Mesenchymal stem cell (in vitro differentiated cells and primary cell): ENCODE data around the gene TRAP1. TPM values are rescaled to one million over a fixed set of nuclear protein-coding genes. Genes with fewer than 3 reads are reported as not detected.

Experiments used
- DNase-seq: peaks from one replicate; pipeline ENCODE4 v3.0.0-alpha.2; 2013
- H2AFZ ChIP-seq: one replicate; pipeline ENCODE4 v1.6.1; 2013; ENCODE audit warnings: low read depth, mild to moderate bottlenecking, control low read depth, inconsistent platforms, low read length, moderate library complexity
- H2AK5ac ChIP-seq: 2 replicates; pipeline ENCODE4 v1.6.1; 2013; ENCODE audit warnings: low read length, moderate library complexity, mild to moderate bottlenecking, inconsistent platforms; ENCODE audit not compliant: severe bottlenecking
- H2BK120ac ChIP-seq: one replicate; pipeline ENCODE4 v1.6.1; 2013; ENCODE audit warnings: low read depth, mild to moderate bottlenecking, inconsistent platforms, low read length, moderate library complexity
- H2BK12ac ChIP-seq, 2 experiments: one replicate each; pipeline ENCODE4 v1.6.1; 2013; ENCODE audit warnings: inconsistent platforms in 2 of 2, low read length in 2 of 2, mild to moderate bottlenecking in 2 of 2, moderate library complexity in 2 of 2, control low read depth in 1 of 2
- H2BK15ac ChIP-seq: one replicate; pipeline ENCODE4 v1.6.1; 2013; ENCODE audit warnings: mild to moderate bottlenecking, low read depth, inconsistent platforms; ENCODE audit not compliant: poor library complexity, severe bottlenecking
- H2BK5ac ChIP-seq: 2 replicates; pipeline ENCODE4 v1.6.1; 2013; ENCODE audit warnings: low read depth, mild to moderate bottlenecking, low read length, control low read depth, inconsistent platforms; ENCODE audit not compliant: poor library complexity, severe bottlenecking
- H3K14ac ChIP-seq, 2 experiments: one replicate each; pipeline ENCODE4 v1.6.1; 2013; ENCODE audit warnings: inconsistent platforms in 2 of 2, low read length in 2 of 2, control low read depth in 1 of 2, mild to moderate bottlenecking in 1 of 2, moderate library complexity in 1 of 2
- H3K18ac ChIP-seq, 2 experiments: one replicate each; pipeline ENCODE4 v1.6.1; 2013; ENCODE audit warnings: inconsistent platforms in 2 of 2, low read length in 2 of 2, control low read depth in 1 of 2, low read depth in 1 of 2, mild to moderate bottlenecking in 1 of 2
- H3K23ac ChIP-seq, 2 experiments: one replicate each; pipeline ENCODE4 v1.6.1; 2013; ENCODE audit warnings: inconsistent platforms in 2 of 2, low read length in 2 of 2, mild to moderate bottlenecking in 2 of 2, moderate library complexity in 2 of 2, control low read depth in 1 of 2
- H3K27ac ChIP-seq: 2 replicates; pipeline ENCODE4 v1.5.1; 2013; ENCODE audit warnings: mild to moderate bottlenecking, moderate library complexity, low read length, control low read depth, inconsistent platforms; ENCODE audit not compliant: poor library complexity, severe bottlenecking
- H3K27me3 ChIP-seq, 2 experiments: 2 replicates each; pipeline versions ENCODE4 v1.6.1 to v1.7.0; 2013; ENCODE audit warnings: low read length in 2 of 2, mild to moderate bottlenecking in 2 of 2, moderate library complexity in 2 of 2, control low read depth in 1 of 2, inconsistent platforms in 1 of 2; ENCODE audit not compliant: control insufficient read depth in 1 of 2, insufficient read depth in 1 of 2
- H3K36me3 ChIP-seq, 2 experiments: 2 replicates each; pipeline versions ENCODE4 v1.6.1 to v1.7.0; 2013; ENCODE audit warnings: low read length in 2 of 2, control low read depth in 1 of 2, inconsistent platforms in 1 of 2, low read depth in 1 of 2, mild to moderate bottlenecking in 1 of 2; ENCODE audit not compliant: insufficient read depth in 2 of 2, control insufficient read depth in 1 of 2
- H3K4ac ChIP-seq, 2 experiments: one replicate each; pipeline ENCODE4 v1.6.1; 2013; ENCODE audit warnings: inconsistent platforms in 2 of 2, low read length in 2 of 2, mild to moderate bottlenecking in 2 of 2, moderate library complexity in 2 of 2, control low read depth in 1 of 2, low read depth in 1 of 2
- H3K4me1 ChIP-seq: 2 replicates; pipeline ENCODE4 v1.6.1; 2013; ENCODE audit warnings: low read depth, low read length, control low read depth; ENCODE audit not compliant: control insufficient read depth, insufficient read depth
- H3K4me2 ChIP-seq: 2 replicates; pipeline ENCODE4 v1.6.1; 2013; ENCODE audit warnings: low read length, mild to moderate bottlenecking, inconsistent platforms; ENCODE audit not compliant: poor library complexity, severe bottlenecking
- H3K4me3 ChIP-seq, 2 experiments: 2 replicates each; pipeline versions ENCODE4 v1.5.1 to v1.7.0; 2013; ENCODE audit warnings: low read length in 2 of 2, mild to moderate bottlenecking in 2 of 2, control low read depth in 1 of 2, low read depth in 1 of 2; ENCODE audit not compliant: insufficient read depth in 1 of 2
- H3K79me1 ChIP-seq: replicated peaks from 2 replicates; pipeline ENCODE4 v1.6.1; 2013; ENCODE audit warnings: mild to moderate bottlenecking, control low read depth, low read length, inconsistent platforms; ENCODE audit not compliant: poor library complexity, severe bottlenecking
- H3K9ac ChIP-seq: 2 replicates; pipeline ENCODE4 v1.7.0; 2013; ENCODE audit warnings: mild to moderate bottlenecking, low read length, moderate library complexity
- H3K9me3 ChIP-seq: 2 replicates; pipeline ENCODE4 v1.7.0; 2013; ENCODE audit warnings: mild to moderate bottlenecking, low read length; ENCODE audit not compliant: control insufficient read depth
- H4K8ac ChIP-seq: one replicate; pipeline ENCODE4 v1.6.1; 2013; ENCODE audit warnings: inconsistent platforms, mild to moderate bottlenecking, low read length, moderate library complexity
- H4K91ac ChIP-seq: one replicate; pipeline ENCODE4 v1.6.1; 2013; ENCODE audit warnings: mild to moderate bottlenecking, low read length, inconsistent platforms
- WGBS: methylation state at CpG from one replicate; pipeline ENCODE4 v1.1.7; 2013; ENCODE audit warnings: mixed read lengths; 5-methylcytosine and 5-hydroxymethylcytosine counted together
- polyA plus RNA-seq, 2 experiments: library from polyadenylated mRNA; stranded (reverse); fragments of 200-250 nt; gene quantifications; one replicate each; pipeline ENCODE4 v1.2.3, GENCODE V29; 2013

TRAP1 gene
- 45.0 TPM for polyA plus RNA-seq (2013, experiment 1 of 2)
- 44.5 TPM for polyA plus RNA-seq (2013, experiment 2 of 2)

- H3K9ac ChIP-seq: peak within 1 kb of the TSS; percentile 95
- H2AFZ ChIP-seq: peak within 1 kb of the TSS; percentile 97
- peaks cover 9% of the 10 kb centered on the region for H3K4me1 ChIP-seq
- DNase-seq: peak; percentile 80
- H4K8ac ChIP-seq: peak within 1 kb of the TSS; percentile 96
- H4K91ac ChIP-seq: peak within 1 kb of the TSS; percentile 96
- H2BK120ac ChIP-seq: peak within 1 kb of the TSS; percentile 57
- peak within 1 kb of the TSS in 1 of 2 experiments; percentile 35 for H2BK12ac ChIP-seq
- peak within 1 kb of the TSS; percentile 81 to 95 for H3K4ac ChIP-seq
- peaks cover 26% of the 10 kb centered on the region for H3K79me1 ChIP-seq
- WGBS: under 1% methylated on average over 76 of the region's 95 CpGs
- no peaks in the 10 kb centered on the region for H3K9me3 ChIP-seq
- peak within 1 kb of the TSS in 1 of 2 experiments; percentile 91 for H3K14ac ChIP-seq
- peak within 1 kb of the TSS; percentile 21 for H2BK5ac ChIP-seq
- peak within 1 kb of the TSS; percentile 94 for H2AK5ac ChIP-seq
- peaks cover 13 to 16% of the 10 kb centered on the region in 2 experiments for H3K36me3 ChIP-seq
- H3K4me3 ChIP-seq: peak within 1 kb of the TSS; percentile 93 to 97
- H3K27me3 ChIP-seq: no peaks in the 10 kb centered on the region
- peak within 1 kb of the TSS; percentile 56 for H3K27ac ChIP-seq
- H2BK15ac ChIP-seq: peak within 1 kb of the TSS; percentile 75
- H3K23ac ChIP-seq: peak within 1 kb of the TSS in 1 of 2 experiments; percentile 51
- H3K4me2 ChIP-seq: peak within 1 kb of the TSS; percentile 98
- H3K18ac ChIP-seq: peak within 1 kb of the TSS; percentile 95 to 99
Measured at GRCh38 chr16:3717235-3718018, at the start of gene TRAP1. TRAP1 (minus strand) TSS chr16:3717524; CDS start chr16:3717508, 16 bp downstream.

GRCh38 chr16:3766177-3766576 is 48.9 kb upstream of the TRAP1 start:
- no peak for DNase-seq
- H3K4me2 ChIP-seq: no peak overlapping the region
- H3K27me3 ChIP-seq: no peaks in the 10 kb centered on the region
- peaks cover 71 to 84% of the 10 kb centered on the region in 2 experiments for H3K36me3 ChIP-seq
- no peak overlapping the region for H3K4ac ChIP-seq
- H2BK5ac ChIP-seq: no peak overlapping the region
- no peak overlapping the region for H3K23ac ChIP-seq
- H3K9ac ChIP-seq: no peak overlapping the region
- H2BK15ac ChIP-seq: no peak overlapping the region
- H3K14ac ChIP-seq: no peak overlapping the region
- H2BK120ac ChIP-seq: no peak overlapping the region
- no peak overlapping the region for H3K27ac ChIP-seq
- no peak overlapping the region for H3K4me3 ChIP-seq
- whole genome bisulfite sequencing: 100% methylated on average over 2 of the region's 3 CpGs
- H4K91ac ChIP-seq: no peak overlapping the region
- no peaks in the 10 kb centered on the region for H3K4me1 ChIP-seq
- H2AK5ac ChIP-seq: no peak overlapping the region
- H3K18ac ChIP-seq: no peak overlapping the region
- peaks cover 49% of the 10 kb centered on the region for H3K79me1 ChIP-seq
- H2BK12ac ChIP-seq: no peak overlapping the region
- H3K9me3 ChIP-seq: no peaks in the 10 kb centered on the region
- H4K8ac ChIP-seq: no peak overlapping the region
- no peak overlapping the region for H2AFZ ChIP-seq

GRCh38 chr16:3764409-3764808 is 47.1 kb upstream of the TRAP1 start:
- H4K8ac ChIP-seq: no peak overlapping the region
- no peak overlapping the region for H3K27ac ChIP-seq
- H3K23ac ChIP-seq: no peak overlapping the region
- H3K4me2 ChIP-seq: no peak overlapping the region
- H3K14ac ChIP-seq: no peak overlapping the region
- no peaks in the 10 kb centered on the region for H3K4me1 ChIP-seq
- no peak overlapping the region for H2BK15ac ChIP-seq
- H2BK12ac ChIP-seq: no peak overlapping the region
- no peak overlapping the region for H4K91ac ChIP-seq
- H3K27me3 ChIP-seq: no peaks in the 10 kb centered on the region
- H3K18ac ChIP-seq: no peak overlapping the region
- H3K4me3 ChIP-seq: no peak overlapping the region
- H3K36me3 ChIP-seq: peaks cover 71 to 79% of the 10 kb centered on the region in 2 experiments
- H2BK5ac ChIP-seq: no peak overlapping the region
- 100% methylated on average over 1 of the region's 3 CpGs for WGBS
- H3K79me1 ChIP-seq: peaks cover 47% of the 10 kb centered on the region
- DNase-seq: no peak
- H2BK120ac ChIP-seq: no peak overlapping the region
- no peak overlapping the region for H3K4ac ChIP-seq
- H3K9me3 ChIP-seq: no peaks in the 10 kb centered on the region
- H3K9ac ChIP-seq: no peak overlapping the region
- no peak overlapping the region for H2AK5ac ChIP-seq
- H2AFZ ChIP-seq: no peak overlapping the region

DNA sequence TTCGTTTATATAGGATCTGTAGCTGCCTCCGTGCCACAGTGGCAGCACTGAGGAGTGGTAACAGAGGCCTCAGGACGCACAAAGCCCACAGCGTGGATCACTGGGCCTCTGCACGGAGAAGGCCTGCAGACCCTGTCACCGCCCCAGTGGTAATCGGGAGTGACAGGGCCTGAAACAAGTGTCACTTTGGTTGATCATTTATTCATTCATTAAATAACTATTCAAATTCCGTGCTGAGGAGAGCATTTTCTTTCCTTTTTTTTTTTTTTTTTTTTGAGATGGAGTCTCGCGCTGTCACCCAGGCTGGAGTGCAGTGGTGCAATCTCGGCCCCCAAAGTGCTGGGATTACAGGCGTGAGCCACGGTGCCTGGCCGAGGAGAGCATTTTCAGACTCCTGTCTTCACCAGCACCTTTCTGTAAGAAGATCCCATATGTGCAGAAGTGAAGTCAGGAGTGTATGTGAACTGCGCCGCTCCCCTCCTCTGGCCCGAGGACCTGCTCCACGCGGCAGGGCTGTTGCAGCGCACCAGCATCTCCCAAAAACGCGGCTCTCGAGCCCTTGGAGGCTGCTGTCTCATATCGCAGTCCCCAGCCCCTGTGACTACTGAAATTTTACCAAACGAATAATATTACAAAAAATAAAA is 44.9 kb upstream of the TRAP1 start:
- Histone ChIP-seq H3K23ac (no peak overlapping the region), H3K9ac (no peak overlapping the region), H3K79me1 (peaks cover 45% of the 10 kb centered on the region), H3K4me1 (no peaks in the 10 kb centered on the region), H3K9me3 (no peaks in the 10 kb centered on the region), H3K27ac (no peak overlapping the region), H2BK12ac (no peak overlapping the region), H4K91ac (no peak overlapping the region), H3K4me3 (no peak overlapping the region), H4K8ac (peak overlapping the region; percentile 23), H3K4me2 (no peak overlapping the region), H3K36me3 (peaks cover 63 to 80% of the 10 kb centered on the region in 2 experiments), H2BK120ac (no peak overlapping the region), H2AFZ (no peak overlapping the region), H3K4ac (no peak overlapping the region), H3K27me3 (no peaks in the 10 kb centered on the region), H3K18ac (no peak overlapping the region), H2AK5ac (no peak overlapping the region), H3K14ac (no peak overlapping the region), H2BK15ac (no peak overlapping the region), H2BK5ac (no peak overlapping the region)
- no peak for DNase-seq
- 95% methylated on average over 22 of the region's 25 CpGs for WGBS
